GM12872 (cell line): Measurements from ENCODE around the gene KRTAP5-5.
A peak's percentile ranks its signal among the peaks of the same experiment; 100 is the strongest.

Experiments
- CTCF ChIP-seq: IDR thresholded peaks from 3 replicates; pipeline ENCODE4 v1.5.1; 2011; ENCODE audit warnings: low read depth, mild to moderate bottlenecking, low read length, moderate library complexity; ENCODE audit not compliant: insufficient read depth

KRTAP5-5 gene

DNA sequence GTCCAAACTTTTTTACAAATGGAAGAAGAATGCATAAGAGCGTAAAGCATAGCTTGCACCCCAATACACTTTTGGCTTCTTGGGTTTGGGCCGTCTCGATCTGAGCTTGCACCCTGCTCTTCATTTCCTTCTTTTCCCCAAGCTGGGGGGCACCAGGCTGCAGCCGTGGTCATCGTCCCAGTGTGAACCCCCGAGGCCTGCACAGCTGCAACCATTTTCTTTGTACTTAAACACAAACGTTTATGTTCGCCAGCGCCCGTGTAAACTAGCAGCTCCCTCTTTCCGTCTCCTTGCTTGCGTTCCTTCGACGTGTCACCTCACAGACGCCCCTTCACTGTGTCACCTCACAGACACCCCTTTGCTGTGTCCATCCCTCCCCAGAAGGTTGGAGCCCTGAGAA lies 10.1 kb downstream of the KRTAP5-5 start:
- no peak for TF ChIP-seq CTCF

- TF ChIP-seq CTCF, result peak; percentile 81
Measured at GRCh38 chr11:1640076-1640946, 10.7 kb downstream of the KRTAP5-5 start.

- no peak for TF ChIP-seq CTCF
Measured at GRCh38 chr11:1641096-1641495, 11.5 kb downstream of the KRTAP5-5 start.

DNA sequence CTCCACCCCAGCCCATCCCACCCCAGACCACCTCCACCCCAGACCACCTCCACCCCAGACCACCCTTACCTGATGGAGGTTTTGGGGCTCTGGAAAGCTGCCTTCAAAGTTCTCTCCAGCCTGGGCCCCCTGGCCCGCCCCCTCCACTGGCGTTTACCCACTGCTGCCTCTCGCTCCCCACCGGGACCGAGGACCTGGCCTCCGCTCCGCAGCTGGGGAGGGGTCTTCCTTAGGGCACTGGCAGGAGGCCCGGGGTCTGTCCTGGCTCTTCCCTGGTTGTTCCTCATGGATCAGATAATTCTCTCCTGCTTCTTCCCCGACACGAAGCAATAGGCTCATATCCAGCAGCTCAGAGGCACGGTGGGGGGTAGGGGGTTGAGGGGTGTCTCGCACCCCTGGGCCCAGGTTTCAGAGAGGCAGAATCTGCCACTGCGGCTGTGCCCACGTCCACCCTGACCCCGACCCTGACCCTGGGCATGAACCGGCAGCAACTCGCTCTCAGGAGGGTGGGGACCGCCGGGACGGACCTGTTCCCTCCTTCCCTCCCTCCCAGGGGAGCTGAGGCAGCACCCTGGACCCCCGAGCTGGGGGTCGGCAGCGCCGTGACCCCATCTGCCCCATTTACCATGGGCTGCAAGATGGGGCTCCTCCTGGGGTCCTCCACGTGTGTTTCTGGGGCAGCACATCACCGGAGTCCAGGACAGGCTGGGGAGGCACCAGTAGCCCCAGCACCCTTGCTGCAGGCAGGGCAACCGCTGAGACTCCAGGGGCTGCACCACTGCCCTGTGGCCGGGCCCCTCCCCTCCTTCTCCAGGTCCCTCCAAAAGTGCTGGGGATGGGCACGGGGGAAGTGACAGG lies 12.9 kb downstream of the KRTAP5-5 start:
- no peak for TF ChIP-seq CTCF

DNA sequence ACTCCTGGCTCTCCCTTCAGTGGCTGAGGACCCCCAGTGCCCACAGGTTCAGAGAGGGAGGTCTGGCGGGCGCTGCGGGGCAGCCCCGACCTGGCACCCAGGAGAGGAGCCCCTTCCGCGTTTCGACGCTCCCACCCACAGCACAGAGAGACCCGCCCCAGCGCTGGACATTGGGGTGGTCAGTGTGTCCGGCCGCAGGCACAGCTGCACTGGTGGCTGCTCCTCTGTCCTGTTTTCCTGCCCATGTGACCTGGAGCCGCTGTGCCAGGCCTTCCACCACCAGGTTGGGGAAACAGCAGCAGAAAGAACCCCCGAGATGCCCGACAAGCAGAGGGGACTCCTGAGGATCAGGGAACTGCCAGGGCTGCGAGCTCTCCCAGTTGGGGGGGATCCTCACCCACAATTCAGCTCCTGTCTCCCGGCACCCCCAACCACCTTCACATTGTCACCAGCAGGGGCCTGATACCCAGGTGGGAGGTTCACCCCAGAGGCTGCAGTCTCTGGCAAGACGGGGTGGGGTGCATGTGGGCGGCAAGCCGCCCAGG lies 13.6 kb downstream of the KRTAP5-5 start:
- TF ChIP-seq CTCF, result no peak

GRCh38 chr11:1644601-1645356 lies 15.2 kb downstream of the KRTAP5-5 start:
- no peak for TF ChIP-seq CTCF
